Stomach (tissue), 4 donors: Measurements from ENCODE around the gene CCR7.

ENCODE experiments used
- CTCF ChIP-seq, 7 experiments: fragments of 450-650 bp in 4 of 7; fragments of 200-600 bp in 3 of 7; sonication (generic) in 3 of 7; IDR thresholded peaks; one replicate each; pipeline ENCODE4 v1.5.1; 2016 to 2019; ENCODE audit warnings: antibody characterized with exemption in 7 of 7, control low read depth in 2 of 7, mild to moderate bottlenecking in 1 of 7
- EP300 ChIP-seq: sonication (generic); formaldehyde crosslinking; IDR thresholded peaks from one replicate; pipeline ENCODE4 v1.6.1; 2017; ENCODE audit warnings: antibody characterized with exemption
- POLR2A ChIP-seq, 4 donors: fragments of 450-650 bp; IDR thresholded peaks; one replicate each; pipeline ENCODE4 v1.6.1; 2016; ENCODE audit warnings: antibody characterized with exemption in 4 of 4, control low read depth in 2 of 4, mild to moderate bottlenecking in 1 of 4, moderate library complexity in 1 of 4
- POLR2AphosphoS5 ChIP-seq, 3 donors: sonication (generic); formaldehyde crosslinking; IDR thresholded peaks; one replicate each; pipeline ENCODE4 v1.6.1; 2016; ENCODE audit warnings: antibody characterized with exemption in 3 of 3

- TF ChIP-seq CTCF (IDR thresholded peaks at IDR 0.05) (no peak), POLR2AphosphoS5 (IDR thresholded peaks at IDR 0.05) (no peak), EP300 (no peak), POLR2A (IDR thresholded peaks at IDR 0.05) (no peak)
Observed at GRCh38 chr17:40568074-40568836, 3.0 kb upstream of the CCR7 start.
